NB4 (cell line): ENCODE measurements around the gene NYAP1.

Experiments used
- DNase-seq: peaks from one replicate; pipeline ENCODE4 v3.0.0; 2010; ENCODE audit warnings: low read depth
- H3K4me3 ChIP-seq: one replicate; pipeline ENCODE4 v1.5.1; 2011; ENCODE audit warnings: mild to moderate bottlenecking, low read depth, low read length, moderate library complexity
- MYC ChIP-seq: IDR thresholded peaks from 2 replicates; pipeline ENCODE4 v1.6.1; 2011; ENCODE audit warnings: low read depth, low read length
- POLR2A ChIP-seq: IDR thresholded peaks from 2 replicates; pipeline ENCODE4 v1.6.1; 2011; ENCODE audit warnings: mild to moderate bottlenecking; ENCODE audit not compliant: insufficient read length; ENCODE audit errors: extremely low read depth
- TF ChIP-seq, protein P1 (sequence below): IDR thresholded peaks from one replicate; pipeline ENCODE4 v1.5.1; 2012; ENCODE audit warnings: low read depth, low read length
- TF ChIP-seq, protein P2 (sequence below): IDR thresholded peaks from 2 replicates; pipeline ENCODE4 v1.6.1; 2011; ENCODE audit warnings: low read depth, low read length

NYAP1 gene

GRCh38 chr7:100504887-100505611 is 21.3 kb downstream of the NYAP1 start:
- no peak overlapping the region for H3K4me3 ChIP-seq
- no peak for DNase-seq
- TF ChIP-seq POLR2A (no peak), MYC (no peak)
- TF ChIP-seq, protein P1, sequence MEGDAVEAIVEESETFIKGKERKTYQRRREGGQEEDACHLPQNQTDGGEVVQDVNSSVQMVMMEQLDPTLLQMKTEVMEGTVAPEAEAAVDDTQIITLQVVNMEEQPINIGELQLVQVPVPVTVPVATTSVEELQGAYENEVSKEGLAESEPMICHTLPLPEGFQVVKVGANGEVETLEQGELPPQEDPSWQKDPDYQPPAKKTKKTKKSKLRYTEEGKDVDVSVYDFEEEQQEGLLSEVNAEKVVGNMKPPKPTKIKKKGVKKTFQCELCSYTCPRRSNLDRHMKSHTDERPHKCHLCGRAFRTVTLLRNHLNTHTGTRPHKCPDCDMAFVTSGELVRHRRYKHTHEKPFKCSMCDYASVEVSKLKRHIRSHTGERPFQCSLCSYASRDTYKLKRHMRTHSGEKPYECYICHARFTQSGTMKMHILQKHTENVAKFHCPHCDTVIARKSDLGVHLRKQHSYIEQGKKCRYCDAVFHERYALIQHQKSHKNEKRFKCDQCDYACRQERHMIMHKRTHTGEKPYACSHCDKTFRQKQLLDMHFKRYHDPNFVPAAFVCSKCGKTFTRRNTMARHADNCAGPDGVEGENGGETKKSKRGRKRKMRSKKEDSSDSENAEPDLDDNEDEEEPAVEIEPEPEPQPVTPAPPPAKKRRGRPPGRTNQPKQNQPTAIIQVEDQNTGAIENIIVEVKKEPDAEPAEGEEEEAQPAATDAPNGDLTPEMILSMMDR, result no peak
- TF ChIP-seq, protein P2, sequence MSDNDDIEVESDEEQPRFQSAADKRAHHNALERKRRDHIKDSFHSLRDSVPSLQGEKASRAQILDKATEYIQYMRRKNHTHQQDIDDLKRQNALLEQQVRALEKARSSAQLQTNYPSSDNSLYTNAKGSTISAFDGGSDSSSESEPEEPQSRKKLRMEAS, result no peak

- no peak overlapping the region for H3K4me3 ChIP-seq
- TF ChIP-seq, protein P2, result no peak
- TF ChIP-seq POLR2A, result no peak
- TF ChIP-seq, protein P1, result no peak
- no peak for TF ChIP-seq MYC
- no peak for DNase-seq
Observed at GRCh38 chr7:100506356-100506923, 22.7 kb downstream of the NYAP1 start.

DNA sequence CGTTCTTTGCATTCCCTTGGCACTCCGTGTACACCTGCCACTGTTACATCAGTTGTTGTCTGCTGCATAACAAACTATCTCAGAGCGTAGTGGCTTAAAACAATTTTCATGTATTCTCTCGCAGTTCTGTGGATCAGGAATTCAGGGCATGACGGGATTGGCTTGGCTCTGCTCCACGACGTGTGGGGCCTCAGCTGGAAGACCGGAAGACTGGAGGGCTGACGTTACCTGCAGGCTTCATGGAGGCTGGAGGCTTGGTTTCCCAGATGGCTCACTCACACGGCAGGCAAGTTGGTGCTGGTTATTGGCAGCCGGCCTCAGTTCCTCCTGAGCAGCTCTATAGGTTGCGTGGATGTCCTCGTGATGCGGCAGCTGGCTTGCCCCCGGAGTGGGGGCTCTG is 25.5 kb downstream of the NYAP1 start:
- H3K4me3 ChIP-seq, result no peak overlapping the region
- TF ChIP-seq POLR2A, result no peak
- TF ChIP-seq, protein P2, result no peak
- TF ChIP-seq, protein P1, result no peak
- no peak for TF ChIP-seq MYC
- DNase-seq, result no peak

- TF ChIP-seq, protein P1, result no peak
- TF ChIP-seq POLR2A, result no peak
- no peak for TF ChIP-seq MYC
- TF ChIP-seq, protein P2, result no peak
- no peak overlapping the region for H3K4me3 ChIP-seq
- no peak for DNase-seq
Observed at GRCh38 chr7:100510437-100511239, 26.9 kb downstream of the NYAP1 start.

GRCh38 chr7:100513212-100513810 is 29.6 kb downstream of the NYAP1 start:
- no peak for TF ChIP-seq POLR2A
- TF ChIP-seq, protein P2, result no peak
- no peak for TF ChIP-seq MYC
- TF ChIP-seq, protein P1, result no peak
- H3K4me3 ChIP-seq, result no peak overlapping the region
- DNase-seq, result no peak
